NOMO-1 treated with dmso at 0.1 percent for 144 hours (cell line): ENCODE data around the gene GSTA1.
"Not testable (repeated sequence)": the region's sequence is repeated elsewhere in the genome, so short reads cannot be mapped to it uniquely, and the experiment has no call there.

Source experiments
- DNase-seq: peaks from one replicate; lab custom pipeline; 2025; ENCODE audit not compliant: unreplicated experiment; lab: John Stamatoyannopoulos, UW

GSTA1 gene

GRCh38 chr6:52759085-52759484 is 44.5 kb downstream of the GSTA1 start:
- no peak for DNase-seq

- not testable (repeated sequence) for DNase-seq
Measured at GRCh38 chr6:52757651-52758338, 45.8 kb downstream of the GSTA1 start.

GRCh38 chr6:52754443-52754842 is 49.2 kb downstream of the GSTA1 start:
- no peak for DNase-seq

- DNase-seq = not testable (repeated sequence)
Measured at GRCh38 chr6:52753137-52753536, 50.5 kb downstream of the GSTA1 start.

- no peak for DNase-seq
Measured at GRCh38 chr6:52752310-52752709, 51.3 kb downstream of the GSTA1 start.

- no peak for DNase-seq
Measured at GRCh38 chr6:52749556-52750152, 54.0 kb downstream of the GSTA1 start.

GRCh38 chr6:52747301-52747700 is 56.3 kb downstream of the GSTA1 start:
- DNase-seq = not testable (repeated sequence)

- no peak for DNase-seq
Measured at GRCh38 chr6:52746213-52746612, 57.4 kb downstream of the GSTA1 start.

- no peak for DNase-seq
Measured at GRCh38 chr6:52745764-52746201, 57.8 kb downstream of the GSTA1 start.

GRCh38 chr6:52741872-52742271 is 61.7 kb downstream of the GSTA1 start:
- DNase-seq = no peak
